HG02642 (cell line): Measurements from ENCODE around the gene FOS.

Experiments used
- ATAC-seq: cut with Tn5 transposase; IDR thresholded peaks from one replicate; pipeline ENCODE4 v1.9.1; 2021; ENCODE audit warnings: mild to moderate bottlenecking; ENCODE audit not compliant: unreplicated experiment, poor library complexity

The FOS gene

DNA sequence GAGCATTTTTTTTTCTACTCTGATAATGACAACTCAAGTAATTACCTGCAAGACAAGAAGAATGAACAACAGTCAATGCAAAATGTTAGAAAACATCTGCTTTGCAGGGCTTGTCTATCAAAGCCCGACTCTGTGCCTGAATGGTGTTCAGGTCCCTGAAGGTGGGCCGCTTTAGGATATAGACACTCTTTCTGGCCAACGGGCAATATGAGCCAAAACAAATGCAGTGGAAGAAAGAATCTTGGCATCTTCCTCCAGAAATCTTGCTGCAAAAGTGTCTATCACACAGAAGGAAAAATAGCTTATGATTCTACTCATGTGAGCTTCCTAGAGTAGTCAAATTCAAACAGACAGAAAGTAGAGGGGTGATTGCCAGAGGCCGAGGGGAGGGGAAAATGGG lies 32.7 kb downstream of the FOS start:
- ATAC-seq = no peak

DNA sequence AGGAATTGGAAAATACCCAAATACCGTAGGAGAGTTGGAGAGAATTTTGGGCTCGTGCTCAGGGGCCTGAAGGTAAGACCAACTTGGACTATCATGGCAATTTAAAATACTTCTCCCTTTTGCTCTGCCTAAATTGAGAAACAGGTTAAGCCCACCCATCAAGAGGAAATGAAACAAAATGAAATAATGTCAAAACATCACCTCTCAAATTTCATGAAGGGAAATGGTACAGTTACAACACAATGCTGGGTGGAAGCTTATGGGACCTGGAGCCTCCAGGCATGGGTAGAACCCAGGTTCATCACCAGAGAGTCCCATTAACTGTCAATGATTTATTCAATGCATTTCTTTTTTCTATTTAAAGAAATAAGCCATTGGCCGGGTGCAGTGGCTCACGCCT lies 33.7 kb downstream of the FOS start:
- ATAC-seq = no peak

DNA sequence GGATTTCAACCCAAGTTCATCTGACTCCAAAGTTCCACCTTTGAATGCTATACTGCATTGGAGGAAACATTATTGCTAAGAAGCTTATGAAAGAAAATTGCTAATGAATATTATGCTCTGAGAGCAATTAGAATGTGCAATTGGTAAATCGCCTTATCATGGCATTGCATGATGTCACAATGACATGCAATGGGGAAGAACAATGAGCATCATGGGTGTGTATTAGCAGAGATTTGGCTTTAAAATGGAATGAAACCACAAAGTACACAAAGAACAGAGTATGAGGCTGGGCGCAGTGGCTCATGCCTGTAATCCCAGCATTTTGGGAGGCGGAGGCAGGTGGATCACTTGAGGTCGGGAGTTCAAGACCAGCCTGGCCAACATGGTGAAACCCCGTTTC lies 34.7 kb downstream of the FOS start:
- no peak for ATAC-seq

DNA sequence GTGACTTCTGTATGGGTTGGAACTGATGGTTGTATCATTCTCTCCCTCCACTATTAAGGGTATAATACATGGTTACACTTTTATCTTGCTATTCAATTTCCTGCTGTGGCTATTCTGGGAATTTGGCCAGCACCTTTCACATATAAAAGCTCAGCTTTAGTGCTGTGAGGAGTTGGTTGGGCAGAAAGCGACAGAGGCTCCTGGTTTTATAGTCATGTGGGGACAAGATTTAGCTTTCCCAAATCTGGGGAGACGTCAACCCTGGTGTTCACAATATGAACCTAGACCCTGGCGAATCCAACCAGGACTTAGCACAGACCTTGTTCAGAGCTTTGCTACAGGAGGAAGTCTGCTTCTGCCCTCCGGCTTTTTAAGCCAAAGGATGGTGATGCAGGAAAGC lies 36.5 kb downstream of the FOS start:
- no peak for ATAC-seq

DNA sequence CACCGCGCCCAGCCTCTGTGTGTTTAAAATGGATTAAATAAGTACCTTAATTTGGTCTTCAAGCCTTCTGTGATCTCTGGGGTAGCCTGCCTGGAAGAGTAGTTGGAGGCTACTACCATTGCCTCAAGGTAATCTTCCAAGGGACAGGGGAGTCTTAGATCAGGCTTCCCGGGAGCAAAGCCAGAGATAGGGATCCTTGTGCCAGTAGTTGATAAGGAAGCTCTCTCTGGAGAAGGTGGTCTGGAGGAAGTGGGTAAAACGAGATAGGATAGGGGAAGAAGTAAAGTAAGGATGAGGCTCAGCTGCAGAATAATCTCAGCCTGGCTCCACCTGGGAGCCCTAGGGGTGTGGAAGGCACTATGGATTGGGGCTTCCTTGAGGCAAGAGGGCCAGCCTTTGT lies 38.5 kb downstream of the FOS start:
- ATAC-seq = no peak

DNA sequence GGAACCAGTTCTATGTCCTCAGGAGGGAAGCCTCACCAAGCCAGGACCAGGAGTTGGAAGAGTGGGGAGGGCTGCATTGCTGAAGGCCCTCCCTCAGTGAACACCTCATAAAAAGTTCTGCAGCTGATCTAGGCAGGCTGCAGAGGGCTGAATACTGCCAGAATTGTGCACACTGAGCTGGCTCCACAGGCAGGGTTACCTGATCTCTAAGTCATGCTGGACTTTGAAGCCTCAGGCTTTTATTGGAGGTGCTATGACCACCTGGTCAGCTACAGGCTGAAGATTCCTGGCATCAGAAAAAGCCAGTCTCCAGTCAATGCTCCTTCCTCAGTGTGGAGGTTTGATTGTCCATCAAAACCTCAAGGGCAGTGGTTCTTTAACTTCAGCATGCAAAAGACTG lies 39.7 kb downstream of the FOS start:
- no peak for ATAC-seq

DNA sequence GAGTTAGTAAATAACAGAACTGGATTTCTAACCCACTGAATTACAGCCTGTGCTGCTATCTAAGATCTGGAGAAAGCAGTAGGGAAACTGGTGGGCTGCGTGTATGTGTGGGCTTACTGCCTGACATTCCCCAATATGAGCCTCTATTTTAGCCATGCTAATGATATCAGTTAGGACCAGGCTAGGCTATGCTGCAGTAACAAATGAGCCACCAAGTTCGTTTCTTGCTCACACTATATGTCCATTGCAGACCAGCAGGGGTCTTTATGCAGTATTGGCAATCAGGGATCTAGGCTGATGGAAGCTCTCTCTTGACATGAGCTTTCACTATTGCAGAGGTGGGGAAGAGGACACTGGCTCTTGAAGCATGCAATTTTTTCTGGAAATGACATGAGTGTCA lies 40.4 kb downstream of the FOS start:
- ATAC-seq = no peak

DNA sequence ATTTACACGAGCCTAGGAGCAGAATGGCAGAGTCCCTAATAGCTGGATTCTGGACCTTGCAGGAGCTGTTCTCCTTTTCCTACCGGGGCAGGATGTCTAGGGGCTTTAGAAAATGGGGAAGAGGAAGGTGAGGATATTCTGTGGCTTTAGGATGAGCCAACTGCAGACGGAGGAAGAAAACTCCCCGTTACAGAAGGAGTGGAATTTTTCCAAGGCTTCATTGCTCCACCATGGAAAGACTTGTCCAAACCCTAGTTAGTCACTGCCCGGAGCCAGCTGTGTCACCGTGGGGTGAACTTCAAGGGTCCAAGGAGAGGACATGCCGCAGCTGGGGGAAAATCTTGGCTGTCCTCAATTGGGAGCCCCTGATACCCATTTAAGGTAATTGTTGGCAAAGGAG lies 41.6 kb downstream of the FOS start:
- no peak for ATAC-seq

DNA sequence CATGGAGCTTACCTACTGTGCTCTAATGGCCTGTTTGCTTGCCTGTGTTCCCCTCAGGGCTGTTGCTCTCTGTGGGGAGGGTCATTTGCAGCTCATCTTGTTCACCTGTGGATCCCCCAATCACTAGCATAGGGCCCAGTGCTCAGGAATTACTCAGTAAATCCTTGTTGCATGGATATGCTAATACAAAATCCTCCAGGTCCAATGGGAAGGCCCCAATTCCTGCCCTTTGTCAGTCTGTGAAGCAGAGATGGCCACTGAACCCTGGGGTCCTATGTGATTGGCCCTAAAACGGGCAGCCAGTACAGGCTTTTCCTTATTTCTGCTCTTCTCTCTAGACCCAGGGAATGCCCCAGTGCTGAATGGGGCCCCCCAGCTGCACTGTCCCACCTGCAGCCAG lies 44.1 kb downstream of the FOS start:
- ATAC-seq = no peak

DNA sequence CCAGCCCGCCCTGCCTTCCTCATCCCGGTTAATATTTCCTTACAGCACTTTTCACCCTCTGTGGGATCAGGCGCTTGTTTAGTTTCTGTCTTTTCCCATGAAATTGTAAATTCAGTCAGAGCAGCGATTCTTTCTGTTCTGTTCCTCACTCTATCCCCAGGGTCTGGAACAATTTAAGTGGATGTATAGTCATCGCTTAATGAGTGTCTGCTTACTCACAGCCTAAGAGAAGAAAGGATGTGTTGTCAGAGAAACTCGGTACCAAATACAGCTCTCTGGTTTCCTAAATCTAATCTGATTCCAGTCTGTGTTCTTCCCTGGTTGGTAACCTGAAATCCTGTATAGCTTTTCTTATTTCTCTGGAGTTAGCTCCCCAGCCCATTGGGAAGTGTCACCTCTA lies 44.9 kb downstream of the FOS start:
- ATAC-seq = no peak

DNA sequence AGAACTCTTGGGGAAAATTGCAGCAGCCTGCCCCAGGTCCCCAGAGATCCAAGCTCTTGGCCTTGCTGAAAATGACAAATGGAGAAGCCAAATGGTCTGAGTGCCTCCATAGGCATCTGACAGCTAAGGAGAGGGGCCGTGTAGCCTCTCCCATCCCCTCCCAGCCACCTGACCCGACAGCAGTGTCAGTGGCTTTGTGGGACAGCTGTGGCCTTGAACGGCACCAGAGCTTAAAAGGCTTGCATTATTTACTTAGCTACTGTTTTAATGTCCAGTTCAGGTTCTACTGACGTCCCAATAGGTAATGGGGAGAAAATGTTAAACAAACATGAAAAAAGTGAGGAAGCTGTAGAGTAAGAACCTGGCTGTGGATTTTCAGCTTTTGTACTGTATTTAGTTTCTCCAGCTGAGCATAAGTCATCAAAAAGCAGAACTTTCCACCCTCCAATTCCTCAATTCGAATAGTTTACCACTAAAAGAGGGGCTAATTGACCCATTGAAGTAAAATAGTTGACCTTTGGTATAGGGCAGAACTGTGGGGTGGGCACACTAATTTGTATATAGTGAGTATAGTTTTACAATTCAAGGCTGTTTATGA lies 50.0 kb downstream of the FOS start:
- ATAC-seq = no peak

DNA sequence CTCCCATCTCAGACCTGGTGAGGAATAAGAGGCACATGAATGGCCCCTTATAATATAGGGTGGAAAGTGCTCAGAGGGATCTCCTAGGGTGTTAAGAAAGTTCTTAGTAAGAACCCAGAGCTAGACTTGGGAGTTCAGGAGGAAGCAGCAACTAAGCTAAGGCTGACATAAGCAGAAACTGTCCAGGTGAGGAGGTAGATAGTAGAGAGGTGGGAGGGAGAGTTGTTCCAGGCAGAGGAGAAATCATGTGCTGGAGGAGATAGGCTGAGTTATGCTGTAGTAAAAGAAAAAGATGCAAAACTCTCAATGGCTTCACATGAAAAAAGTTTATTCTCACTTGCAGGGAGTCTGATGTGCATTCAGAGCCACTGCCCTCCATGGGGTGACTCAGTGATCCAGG lies 50.7 kb downstream of the FOS start:
- ATAC-seq = no peak

DNA sequence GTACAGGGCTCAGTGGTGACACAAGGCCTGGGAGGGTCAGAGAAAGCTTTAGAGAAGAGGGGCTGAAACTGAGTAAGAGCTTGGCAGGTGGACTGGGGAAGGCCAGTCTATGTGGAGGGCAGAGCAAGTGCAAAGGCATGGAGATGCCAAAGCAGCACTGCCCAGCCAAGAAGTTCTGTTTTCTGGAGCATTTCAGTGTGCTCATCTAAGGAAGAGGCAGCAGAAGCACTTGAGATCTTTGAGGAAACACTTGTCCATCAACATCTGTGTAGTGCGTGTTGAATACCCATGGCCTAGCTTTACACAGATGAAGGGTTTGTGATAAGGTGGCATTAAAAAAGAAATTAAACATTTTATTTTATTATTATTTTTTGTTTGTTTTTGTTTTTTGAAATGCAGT lies 52.8 kb downstream of the FOS start:
- no peak for ATAC-seq
